PC-3 (cell line): ENCODE measurements around the gene LILRA2. TPM values are rescaled to one million over a fixed set of nuclear protein-coding genes. Genes with fewer than 3 reads are reported as not detected.

ENCODE experiments used
- ATAC-seq: fragments of 200-7000 bp; cut with Tn5 transposase; 2 replicates; pipeline ENCODE4 v1.9.1; 2020; ENCODE audit warnings: mild to moderate bottlenecking, moderate library complexity
- BruUV-seq: library from RNA; stranded (reverse); fragments of 400-500 nt; replicated peaks from 2 replicates; lab custom pipeline; 2021; lab: Mats Ljungman, UMichigan
- CTCF ChIA-PET: fragments of 300-600 bp; sonication (Branson Sonifier 250); formaldehyde crosslinking; loops from one replicate; lab custom pipeline; 2022; ENCODE audit warnings: antibody characterized with exemption; lab: Charles Lee
- POLR2A ChIA-PET: fragments of 300-600 bp; sonication (Branson Sonifier 250); formaldehyde crosslinking; loops from one replicate; lab custom pipeline; 2022; ENCODE audit warnings: antibody characterized with exemption; ENCODE audit not compliant: unreplicated experiment; lab: Charles Lee
- DNase-seq: peaks from one replicate; pipeline ENCODE4 v3.0.0-alpha.2; 2015
- H2AFZ ChIP-seq: fragments of 300-600 bp; sonication (generic); 2 replicates; pipeline ENCODE4 v1.6.0; 2016; ENCODE audit warnings: antibody characterized with exemption, low read length
- H3F3A ChIP-seq: fragments of 300-600 bp; sonication (generic); one replicate; pipeline ENCODE4 v1.6.0; 2017; ENCODE audit warnings: antibody characterized with exemption, low read length, control low read depth, mild to moderate bottlenecking; ENCODE audit not compliant: unreplicated experiment
- H3K27ac ChIP-seq: fragments of 300-600 bp; sonication (generic); 2 replicates; pipeline ENCODE4 v1.5.1; 2016; ENCODE audit warnings: mild to moderate bottlenecking, low read length
- H3K27me3 ChIP-seq: fragments of 300-600 bp; sonication (generic); 2 replicates; pipeline ENCODE4 v1.6.1; 2016; ENCODE audit warnings: low read length, mixed read lengths
- H3K36me3 ChIP-seq: fragments of 300-600 bp; sonication (generic); 2 replicates; pipeline ENCODE4 v1.6.1; 2016; ENCODE audit warnings: low read depth, mixed run types, low read length, mixed read lengths
- H3K4me1 ChIP-seq: fragments of 300-600 bp; sonication (generic); 2 replicates; pipeline ENCODE4 v1.5.1; 2016; ENCODE audit warnings: low read length; ENCODE audit not compliant: insufficient read depth
- H3K4me2 ChIP-seq: fragments of 300-600 bp; sonication (generic); 2 replicates; pipeline ENCODE4 v1.6.0; 2016; ENCODE audit warnings: low read length
- H3K4me3 ChIP-seq: fragments of 300-600 bp; sonication (generic); 2 replicates; pipeline ENCODE4 v1.5.1; 2016; ENCODE audit warnings: mild to moderate bottlenecking, low read length, mixed read lengths
- H3K79me2 ChIP-seq: fragments of 300-600 bp; sonication (generic); 2 replicates; pipeline ENCODE4 v1.6.1; 2017; ENCODE audit warnings: low read length, mixed read lengths
- H3K9ac ChIP-seq: fragments of 300-600 bp; sonication (generic); 2 replicates; pipeline ENCODE4 v1.6.0; 2016; ENCODE audit warnings: mild to moderate bottlenecking, low read length
- H3K9me2 ChIP-seq: fragments of 300-600 bp; sonication (generic); replicated peaks from 2 replicates; pipeline ENCODE4 v1.6.1; 2016; ENCODE audit warnings: mixed run types, low read length, mixed read lengths
- H3K9me3 ChIP-seq: fragments of 300-600 bp; sonication (generic); 2 replicates; pipeline ENCODE4 v1.6.1; 2016; ENCODE audit warnings: low read length, mixed read lengths
- H4K20me1 ChIP-seq: fragments of 300-600 bp; sonication (generic); 2 replicates; pipeline ENCODE4 v1.6.1; 2016; ENCODE audit warnings: low read length, mixed read lengths
- CTCF ChIP-seq: fragments of 300-600 bp; sonication (generic); conservative IDR thresholded peaks from 2 replicates; pipeline ENCODE4 v1.5.1; 2017; ENCODE audit warnings: antibody characterized with exemption, low read depth, mild to moderate bottlenecking, low read length
- EZH2 ChIP-seq: fragments of 300-600 bp; sonication (generic); IDR thresholded peaks from one replicate; pipeline ENCODE4 v1.6.1; 2017; ENCODE audit warnings: antibody characterized with exemption, mild to moderate bottlenecking, low read length; ENCODE audit not compliant: unreplicated experiment
- EZH2phosphoT487 ChIP-seq: fragments of 300-600 bp; sonication (generic); IDR thresholded peaks from 2 replicates; pipeline ENCODE4 v1.6.1; 2018; ENCODE audit warnings: mild to moderate bottlenecking, antibody characterized with exemption, low read length, borderline replicate concordance
- intact Hi-C: fragments of 100-400 bp; cut with micrococcal nuclease; formaldehyde crosslinking; loops from 2 replicates; pipeline ENCODE4 v1.9.0; 2023
- total RNA-seq: library from RNA; depleted of rRNA; stranded (reverse); fragments of >200 nt; gene quantifications from 2 replicates; pipeline ENCODE4 v1.2.3, GENCODE V29; 2014

LILRA2 gene
- total RNA-seq, 1 experiment from 2014 or later, result not detected

- TF ChIP-seq CTCF (no peak), EZH2phosphoT487 (no peak), EZH2 (no peak)
- ChIA-PET CTCF (no interaction called here), POLR2A (no interaction called here)
- no peaks in the 10 kb centered on the region for H3F3A ChIP-seq
- H3K9ac ChIP-seq, result no peak overlapping the region
- ATAC-seq, result no peak
- H3K4me1 ChIP-seq, result no peaks in the 10 kb centered on the region
- no peaks in the 10 kb centered on the region for H3K79me2 ChIP-seq
- H3K27me3 ChIP-seq, result peaks cover 98% of the 10 kb centered on the region
- no peak overlapping the region for H2AFZ ChIP-seq
- no TSS peak for BruUV-seq
- no peak overlapping the region for H3K4me3 ChIP-seq
- intact Hi-C loops, result no loop called here
- H3K27ac ChIP-seq, result no peak overlapping the region
- H3K9me3 ChIP-seq, result no peaks in the 10 kb centered on the region
- H3K4me2 ChIP-seq, result no peak overlapping the region
- DNase-seq, result no peak
- no peaks in the 10 kb centered on the region for H3K36me3 ChIP-seq
- H3K9me2 ChIP-seq, result no peaks in the 10 kb centered on the region
- no peaks in the 10 kb centered on the region for H4K20me1 ChIP-seq
These were observed 42.7 kb upstream of the LILRA2 start for GRCh38 chr19:54530866-54531265.

DNA sequence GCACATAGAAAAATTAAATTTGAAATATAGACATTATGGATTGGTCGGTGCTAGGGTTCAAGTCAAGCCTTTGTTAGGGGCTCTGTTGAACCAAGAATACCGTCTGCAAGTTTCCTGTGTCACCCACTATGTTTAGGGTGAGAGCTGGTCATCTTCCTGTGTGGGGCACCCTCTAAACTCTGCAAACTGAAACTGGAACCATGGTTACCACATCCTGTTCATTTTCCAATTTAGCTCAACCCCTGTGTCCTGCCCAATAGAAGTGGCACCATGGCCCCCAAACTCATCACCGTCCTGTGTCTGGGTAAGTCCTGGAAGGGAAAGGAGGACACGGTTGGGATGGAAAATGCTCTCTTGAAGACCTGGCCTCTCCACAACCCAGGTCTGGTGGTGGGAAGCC lies 41.1 kb upstream of the LILRA2 start:
- no TSS peak for BruUV-seq
- H3K4me1 ChIP-seq, result no peaks in the 10 kb centered on the region
- no peak overlapping the region for H3K4me3 ChIP-seq
- POLR2A ChIA-PET, result no interaction called here
- H3K4me2 ChIP-seq, result no peak overlapping the region
- H3K9ac ChIP-seq, result no peak overlapping the region
- ATAC-seq (no peak), DNase-seq (no peak)
- H3K27ac ChIP-seq, result no peak overlapping the region
- H3K27me3 ChIP-seq, result peaks cover 98% of the 10 kb centered on the region
- no peaks in the 10 kb centered on the region for H3K36me3 ChIP-seq
- TF ChIP-seq EZH2 (no peak), CTCF (no peak), EZH2phosphoT487 (no peak)
- H3K9me2 ChIP-seq, result no peaks in the 10 kb centered on the region
- H4K20me1 ChIP-seq, result no peaks in the 10 kb centered on the region
- CTCF ChIA-PET, result no interaction called here
- no peaks in the 10 kb centered on the region for H3K79me2 ChIP-seq
- H2AFZ ChIP-seq, result no peak overlapping the region
- H3F3A ChIP-seq, result no peaks in the 10 kb centered on the region
- no peaks in the 10 kb centered on the region for H3K9me3 ChIP-seq
- intact Hi-C loops, result no loop called here

GRCh38 chr19:54533476-54533875 lies 40.1 kb upstream of the LILRA2 start:
- no peak for TF ChIP-seq EZH2phosphoT487
- TF ChIP-seq CTCF, result no peak
- TF ChIP-seq EZH2, result no peak
- Histone ChIP-seq H3F3A (no peaks in the 10 kb centered on the region), H4K20me1 (no peaks in the 10 kb centered on the region), H3K4me1 (no peaks in the 10 kb centered on the region), H3K4me3 (no peak overlapping the region), H3K4me2 (no peak overlapping the region), H3K9ac (no peak overlapping the region), H2AFZ (no peak overlapping the region), H3K79me2 (no peaks in the 10 kb centered on the region), H3K9me2 (no peaks in the 10 kb centered on the region), H3K27me3 (peaks cover 94% of the 10 kb centered on the region), H3K9me3 (no peaks in the 10 kb centered on the region), H3K36me3 (no peaks in the 10 kb centered on the region), H3K27ac (no peak overlapping the region)
- DNase-seq (no peak), ATAC-seq (no peak)
- ChIA-PET CTCF (no interaction called here), POLR2A (no interaction called here)
- intact Hi-C loops, result no loop called here
- BruUV-seq, result no TSS peak
